Parathyroid adenoma (tissue), 2 donors: ENCODE results near the gene EXOC4.
"Not testable (repeated sequence)": the region's sequence is repeated elsewhere in the genome, so short reads cannot be mapped to it uniquely, and the experiment has no call there.

Experiments used
- H2AFZ ChIP-seq: fragments of 300-600 bp; sonication (generic); one replicate; pipeline ENCODE4 v1.7.0; 2017; ENCODE audit warnings: antibody characterized with exemption, mild to moderate bottlenecking
- H3K27ac ChIP-seq: fragments of 300-600 bp; sonication (generic); one replicate; pipeline ENCODE4 v1.7.0; 2017
- H3K27me3 ChIP-seq: fragments of 300-600 bp; sonication (generic); one replicate; pipeline ENCODE4 v1.7.0; 2017; ENCODE audit warnings: low read length; ENCODE audit not compliant: control insufficient read depth, insufficient read depth
- H3K36me3 ChIP-seq: fragments of 300-600 bp; sonication (generic); one replicate; pipeline ENCODE4 v1.7.0; 2017; ENCODE audit warnings: low read length; ENCODE audit not compliant: control insufficient read depth, insufficient read depth
- H3K4me1 ChIP-seq: fragments of 300-600 bp; sonication (generic); one replicate; pipeline ENCODE4 v1.7.0; 2017; ENCODE audit warnings: control low read depth
- H3K4me2 ChIP-seq: fragments of 300-600 bp; sonication (generic); one replicate; pipeline ENCODE4 v1.7.0; 2017; ENCODE audit warnings: low read length
- H3K4me3 ChIP-seq: fragments of 300-600 bp; sonication (generic); one replicate; pipeline ENCODE4 v1.7.0; 2017; ENCODE audit warnings: low read depth, low read length
- H3K79me2 ChIP-seq: fragments of 300-600 bp; sonication (generic); one replicate; pipeline ENCODE4 v1.7.0; 2017; ENCODE audit warnings: control low read depth
- H3K9ac ChIP-seq: fragments of 300-600 bp; sonication (generic); one replicate; pipeline ENCODE4 v1.7.0; 2017; ENCODE audit warnings: mild to moderate bottlenecking
- H3K9me3 ChIP-seq: fragments of 300-600 bp; sonication (generic); one replicate; pipeline ENCODE4 v1.7.0; 2017; ENCODE audit warnings: low read length; ENCODE audit not compliant: control insufficient read depth
- CTCF ChIP-seq: fragments of 300-600 bp; sonication (generic); IDR thresholded peaks from one replicate; pipeline ENCODE4 v1.7.0; 2017; ENCODE audit warnings: antibody characterized with exemption, mild to moderate bottlenecking
- donor health status: primary hyperparathyroidism.

EXOC4 gene

GRCh38 chr7:133252858-133253518, at the start of gene EXOC4:
Gene EXOC4 (plus strand): TSS chr7:133253078.
- H3K27ac ChIP-seq, result peak within 1 kb of the TSS; percentile 50

GRCh38 chr7:133203490-133203889, 49.4 kb upstream of the EXOC4 start:
- no peaks in the 10 kb centered on the region for H3K36me3 ChIP-seq
- no peak overlapping the region for H3K27ac ChIP-seq
- no peak overlapping the region for H3K9ac ChIP-seq
- no peaks in the 10 kb centered on the region for H3K9me3 ChIP-seq
- H3K4me2 ChIP-seq, result no peak overlapping the region
- H3K4me1 ChIP-seq, result no peaks in the 10 kb centered on the region
- H3K4me3 ChIP-seq, result no peak overlapping the region
- no peaks in the 10 kb centered on the region for H3K79me2 ChIP-seq
- TF ChIP-seq CTCF, result no peak
- H2AFZ ChIP-seq, result no peak overlapping the region
- H3K27me3 ChIP-seq, result no peaks in the 10 kb centered on the region

More at GRCh38 chr7:133252858-133253518, at the start of gene EXOC4:
- Histone ChIP-seq H3K27me3 (no peaks in the 10 kb centered on the region), H3K4me2 (peak within 1 kb of the TSS; percentile 88), H3K36me3 (no peaks in the 10 kb centered on the region), H2AFZ (peak within 1 kb of the TSS; percentile 87), H3K9ac (peak within 1 kb of the TSS; percentile 38), H3K4me1 (no peaks in the 10 kb centered on the region), H3K79me2 (peaks cover 31% of the 10 kb centered on the region), H3K9me3 (no peaks in the 10 kb centered on the region), H3K4me3 (peak within 1 kb of the TSS; percentile 78)
- no peak for TF ChIP-seq CTCF

GRCh38 chr7:133207687-133208086, 45.2 kb upstream of the EXOC4 start:
- Histone ChIP-seq H3K9me3 (no peaks in the 10 kb centered on the region), H3K4me3 (no peak overlapping the region), H2AFZ (no peak overlapping the region), H3K4me1 (no peaks in the 10 kb centered on the region), H3K27ac (no peak overlapping the region), H3K9ac (no peak overlapping the region), H3K27me3 (no peaks in the 10 kb centered on the region), H3K4me2 (no peak overlapping the region), H3K79me2 (no peaks in the 10 kb centered on the region), H3K36me3 (no peaks in the 10 kb centered on the region)
- TF ChIP-seq CTCF, result no peak

- H3K9ac ChIP-seq, H3K27me3 ChIP-seq, H2AFZ ChIP-seq, H3K36me3 ChIP-seq, H3K4me3 ChIP-seq, H3K27ac ChIP-seq, H3K9me3 ChIP-seq, H3K79me2 ChIP-seq, H3K4me1 ChIP-seq, H3K4me2 ChIP-seq: not testable (repeated sequence)
These were observed 42.1 kb upstream of the EXOC4 start for GRCh38 chr7:133210817-133211216.

GRCh38 chr7:133213772-133214171, 39.1 kb upstream of the EXOC4 start:
- not testable (repeated sequence) for H3K36me3 ChIP-seq, H2AFZ ChIP-seq, H3K27me3 ChIP-seq, H3K4me3 ChIP-seq, H3K9ac ChIP-seq, H3K79me2 ChIP-seq, H3K27ac ChIP-seq, H3K9me3 ChIP-seq, H3K4me1 ChIP-seq, H3K4me2 ChIP-seq

GRCh38 chr7:133217773-133218172, 35.1 kb upstream of the EXOC4 start:
- no peak overlapping the region for H3K4me3 ChIP-seq
- no peaks in the 10 kb centered on the region for H3K79me2 ChIP-seq
- no peak overlapping the region for H3K27ac ChIP-seq
- TF ChIP-seq CTCF, result no peak
- no peak overlapping the region for H3K4me2 ChIP-seq
- no peak overlapping the region for H3K9ac ChIP-seq
- H3K9me3 ChIP-seq, result no peaks in the 10 kb centered on the region
- no peak overlapping the region for H2AFZ ChIP-seq
- no peaks in the 10 kb centered on the region for H3K4me1 ChIP-seq
- H3K27me3 ChIP-seq, result no peaks in the 10 kb centered on the region
- H3K36me3 ChIP-seq, result no peaks in the 10 kb centered on the region
